ENCODE measurements around the gene RADIL.

DNA sequence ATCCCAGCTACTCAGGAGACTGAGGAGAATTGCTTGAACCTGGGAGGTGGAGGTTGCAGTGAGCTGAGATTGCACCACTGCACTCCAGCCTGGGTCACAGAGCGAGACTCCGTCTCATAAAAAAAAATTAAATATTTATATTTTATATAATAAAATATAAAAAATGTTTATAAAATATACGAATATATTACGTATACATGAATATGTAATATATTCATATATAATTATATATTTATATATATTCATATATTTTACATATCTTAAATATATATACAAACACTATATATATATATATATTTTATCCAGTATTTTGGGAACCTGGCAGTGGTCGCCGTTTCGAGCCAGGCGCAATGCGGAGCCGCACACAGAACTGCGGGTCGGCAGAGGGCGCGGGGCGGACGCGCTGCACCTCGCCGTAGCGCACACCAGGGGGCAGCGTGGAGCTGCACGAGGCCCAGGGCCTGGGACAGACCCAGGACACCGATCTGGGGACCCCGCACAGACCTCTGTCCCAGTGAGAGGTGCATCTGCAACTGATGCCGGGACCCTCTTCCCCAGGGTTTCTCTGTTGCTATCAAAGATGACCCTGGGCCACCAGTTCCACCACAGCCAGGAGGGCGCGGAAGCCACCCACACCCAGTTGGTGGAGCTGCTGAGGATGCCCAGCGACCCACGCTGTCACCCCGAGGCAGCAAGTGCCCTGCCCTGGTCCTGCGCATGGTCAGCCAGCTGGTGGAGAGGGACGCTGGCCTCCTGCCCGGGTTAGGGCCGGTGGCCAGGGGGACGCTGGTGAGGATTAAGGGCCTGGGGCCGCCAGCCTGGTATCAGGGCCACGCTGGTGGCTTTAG, 85.4 kb downstream of the RADIL start:
- TF ChIP-seq, protein P1, sequence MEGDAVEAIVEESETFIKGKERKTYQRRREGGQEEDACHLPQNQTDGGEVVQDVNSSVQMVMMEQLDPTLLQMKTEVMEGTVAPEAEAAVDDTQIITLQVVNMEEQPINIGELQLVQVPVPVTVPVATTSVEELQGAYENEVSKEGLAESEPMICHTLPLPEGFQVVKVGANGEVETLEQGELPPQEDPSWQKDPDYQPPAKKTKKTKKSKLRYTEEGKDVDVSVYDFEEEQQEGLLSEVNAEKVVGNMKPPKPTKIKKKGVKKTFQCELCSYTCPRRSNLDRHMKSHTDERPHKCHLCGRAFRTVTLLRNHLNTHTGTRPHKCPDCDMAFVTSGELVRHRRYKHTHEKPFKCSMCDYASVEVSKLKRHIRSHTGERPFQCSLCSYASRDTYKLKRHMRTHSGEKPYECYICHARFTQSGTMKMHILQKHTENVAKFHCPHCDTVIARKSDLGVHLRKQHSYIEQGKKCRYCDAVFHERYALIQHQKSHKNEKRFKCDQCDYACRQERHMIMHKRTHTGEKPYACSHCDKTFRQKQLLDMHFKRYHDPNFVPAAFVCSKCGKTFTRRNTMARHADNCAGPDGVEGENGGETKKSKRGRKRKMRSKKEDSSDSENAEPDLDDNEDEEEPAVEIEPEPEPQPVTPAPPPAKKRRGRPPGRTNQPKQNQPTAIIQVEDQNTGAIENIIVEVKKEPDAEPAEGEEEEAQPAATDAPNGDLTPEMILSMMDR (IDR thresholded peaks at IDR 0.05): peak; percentile 79 to 90 (median 89)
- TF ChIP-seq EP300 (IDR thresholded peaks at IDR 0.05): peak in 1 of 2 donors; percentile 17

Measured in tibial nerve (tissue), 4 donors.